Right renal cortex interstitium (tissue), 3 donors: Measurements from ENCODE around the gene HSPB1. TPM values are rescaled to one million over a fixed set of nuclear protein-coding genes. Genes with fewer than 3 reads are reported as not detected.
"Not testable (repeated sequence)": the region's sequence is repeated elsewhere in the genome, so short reads cannot be mapped to it uniquely, and the experiment has no call there.

Experiments used
- DNase-seq, 3 donors: peaks; one replicate each; pipeline ENCODE4 v3.0.0-alpha.2; 2013; ENCODE audit warnings: low read depth in 3 of 3, low spot score in 2 of 3
- polyA plus RNA-seq, 3 donors: library from polyadenylated mRNA; unstranded; fragments of 120-200 nt; gene quantifications; one replicate each; pipeline ENCODE4 v1.2.1, GENCODE V29; 2013; ENCODE audit not compliant: insufficient read length in 3 of 3

Gene HSPB1
- polyA plus RNA-seq, 3 donors = 112 to 172 (median 132) TPM

DNA sequence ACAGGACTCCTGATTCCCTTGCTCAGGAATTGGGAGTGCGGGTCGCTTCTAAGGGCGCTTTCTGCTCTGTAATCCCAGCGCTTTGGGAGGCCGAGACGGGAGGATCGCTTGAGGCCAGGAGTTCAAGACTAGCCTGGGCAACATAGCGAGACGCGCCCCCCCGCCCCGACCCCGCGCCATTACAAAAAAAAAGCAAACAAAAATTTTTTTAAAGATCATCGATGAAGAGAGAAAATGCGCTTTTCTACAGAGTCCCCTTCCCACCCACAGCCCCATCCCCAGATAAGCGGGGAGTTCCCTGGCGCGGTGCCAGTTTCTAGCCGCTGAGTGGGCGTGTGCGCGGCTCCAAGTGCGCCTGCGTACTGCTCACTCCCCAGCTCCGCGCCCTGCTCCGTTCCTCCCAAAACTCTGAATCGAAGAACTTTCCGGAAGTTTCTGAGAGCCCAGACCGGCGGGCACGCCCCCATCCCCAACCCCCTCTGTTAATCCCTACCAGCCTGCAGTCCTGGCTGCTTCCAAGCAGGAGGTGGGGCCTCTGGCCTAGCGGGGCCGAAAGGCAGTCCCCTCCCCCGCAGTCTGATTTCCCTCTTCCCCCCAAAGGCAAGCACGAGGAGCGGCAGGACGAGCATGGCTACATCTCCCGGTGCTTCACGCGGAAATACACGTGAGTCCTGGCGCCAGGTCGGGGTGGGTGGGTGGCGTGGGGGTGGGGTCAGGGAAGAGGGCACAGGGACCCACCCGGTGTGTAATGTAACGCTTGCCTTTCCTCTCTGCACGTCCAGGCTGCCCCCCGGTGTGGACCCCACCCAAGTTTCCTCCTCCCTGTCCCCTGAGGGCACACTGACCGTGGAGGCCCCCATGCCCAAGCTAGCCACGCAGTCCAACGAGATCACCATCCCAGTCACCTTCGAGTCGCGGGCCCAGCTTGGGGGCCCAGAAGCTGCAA lies 1.0 kb downstream of the HSPB1 start:
- peak in 2 of 3 donors; percentile 80 to 82 for DNase-seq

DNA sequence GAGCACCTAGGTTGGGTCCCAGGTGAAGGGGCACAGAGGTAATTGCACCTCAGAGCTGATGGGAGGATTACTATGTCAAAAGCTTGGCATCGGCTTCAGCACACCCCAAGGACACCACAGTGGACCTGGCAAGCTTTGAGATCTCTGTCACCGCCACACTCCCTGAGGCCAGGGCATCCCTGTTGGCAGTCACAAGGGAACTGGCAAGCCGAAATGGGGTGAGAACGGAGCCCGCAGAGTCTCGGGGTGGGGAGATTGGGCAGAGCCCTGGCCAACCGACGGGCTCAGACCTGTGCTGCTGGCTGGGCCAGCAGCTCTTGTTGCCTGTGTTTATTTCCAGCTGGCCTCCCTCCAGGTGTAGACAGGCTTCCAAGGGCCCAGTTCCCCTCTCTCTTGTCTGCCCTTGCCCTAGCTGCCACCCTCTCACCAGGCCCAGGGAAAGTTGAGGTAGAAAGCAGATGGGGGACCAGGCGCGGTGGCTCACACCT lies 2.5 kb downstream of the HSPB1 start:
- DNase-seq = no peak

DNA sequence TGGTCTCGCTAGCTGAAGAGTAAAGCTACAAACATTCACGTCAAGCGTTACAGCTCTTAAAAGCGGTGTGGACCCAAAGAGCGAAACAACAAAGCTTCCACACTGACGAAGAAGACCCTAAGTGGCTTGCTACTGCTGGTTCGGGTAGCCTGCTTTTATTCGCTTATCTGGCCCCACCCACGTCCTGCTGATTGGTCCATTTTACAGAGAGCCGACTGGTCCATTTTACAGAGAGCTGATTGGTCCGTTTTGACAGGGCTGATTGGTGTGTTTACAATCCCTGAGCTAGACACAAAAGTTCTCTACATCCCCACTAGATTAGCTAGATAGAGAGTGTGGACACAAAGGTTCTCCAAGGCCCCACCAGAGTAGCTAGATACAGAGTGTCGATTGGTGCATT lies 6.4 kb downstream of the HSPB1 start:
- not testable (repeated sequence) for DNase-seq

DNA sequence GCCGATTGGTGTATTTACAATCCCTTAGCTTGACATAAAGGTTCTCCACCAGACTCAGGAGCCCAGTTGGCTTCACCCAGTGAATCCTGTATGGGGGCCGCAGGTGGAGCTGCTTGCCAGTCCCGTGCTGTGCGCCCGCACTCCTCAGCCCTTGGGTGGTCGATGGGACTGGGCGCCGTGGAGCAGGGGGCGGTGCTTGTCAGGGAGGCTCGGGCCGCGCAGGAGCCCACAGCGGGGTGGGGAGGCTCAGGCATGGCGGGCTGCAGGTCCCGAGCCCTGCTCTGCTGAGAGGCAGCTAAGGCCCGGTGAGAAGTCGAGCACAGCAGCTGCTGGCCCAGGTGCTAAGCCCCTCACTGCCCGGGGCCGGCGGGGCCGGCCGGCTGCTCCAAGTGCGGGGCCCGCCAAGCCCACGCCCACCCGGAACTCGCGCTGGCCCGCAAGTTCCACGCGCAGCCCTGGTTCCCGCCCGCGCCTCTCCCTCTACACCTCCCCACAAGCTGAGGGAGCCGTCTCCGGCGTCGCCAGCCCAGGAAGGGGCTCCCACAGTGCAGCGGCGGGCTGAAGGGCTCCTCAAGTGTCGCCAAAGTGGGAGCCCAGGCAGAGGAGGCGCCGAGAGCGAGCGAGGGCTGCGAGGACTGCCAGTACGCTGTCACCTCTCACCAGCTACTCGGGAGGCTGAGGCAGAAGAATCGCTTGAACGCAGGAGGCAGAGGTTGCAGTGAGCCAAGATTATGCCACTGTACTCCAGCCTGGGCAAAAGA lies 7.0 kb downstream of the HSPB1 start:
- not testable (repeated sequence) for DNase-seq

DNA sequence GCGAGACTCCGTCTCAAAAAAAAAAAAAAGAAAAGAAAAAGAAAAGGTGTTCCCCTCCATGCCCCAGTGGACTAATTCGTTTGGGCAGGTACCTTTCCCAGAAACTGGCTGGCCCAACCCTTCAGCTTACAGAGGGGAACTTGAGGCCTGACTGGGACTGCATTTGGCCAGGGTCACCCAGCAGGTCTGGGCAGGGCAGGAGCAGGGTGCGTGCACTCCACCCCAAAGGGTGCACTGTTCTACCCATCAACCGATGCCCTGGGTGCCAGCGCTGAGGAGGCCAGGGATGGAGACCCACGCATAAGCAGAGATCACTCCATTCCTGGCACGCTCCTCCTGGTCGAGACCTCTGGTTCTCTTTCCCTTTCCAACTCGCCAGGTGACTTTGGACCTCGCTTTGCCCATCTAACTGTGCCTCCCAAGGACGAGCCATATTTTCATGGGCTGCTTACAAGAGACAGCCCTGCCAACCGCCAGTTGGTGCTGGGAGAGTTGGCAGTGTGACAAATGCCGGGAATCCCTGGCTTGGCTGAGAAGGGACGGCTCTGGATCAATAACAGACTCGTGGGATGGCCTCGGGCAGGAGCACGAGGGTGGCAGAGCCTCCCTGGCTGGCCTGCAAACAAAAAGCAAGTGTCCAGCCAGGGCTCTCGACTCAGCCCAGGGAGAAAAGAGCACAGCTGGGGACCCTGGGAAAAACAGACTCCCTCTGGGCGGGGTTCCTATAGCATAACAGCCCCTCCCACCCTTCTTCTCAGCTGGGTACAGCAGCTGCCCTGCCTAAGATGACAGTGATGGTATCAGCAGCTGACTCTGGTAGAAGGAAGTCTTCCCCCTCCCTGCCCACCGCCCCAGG lies 7.9 kb downstream of the HSPB1 start:
- no peak for DNase-seq

DNA sequence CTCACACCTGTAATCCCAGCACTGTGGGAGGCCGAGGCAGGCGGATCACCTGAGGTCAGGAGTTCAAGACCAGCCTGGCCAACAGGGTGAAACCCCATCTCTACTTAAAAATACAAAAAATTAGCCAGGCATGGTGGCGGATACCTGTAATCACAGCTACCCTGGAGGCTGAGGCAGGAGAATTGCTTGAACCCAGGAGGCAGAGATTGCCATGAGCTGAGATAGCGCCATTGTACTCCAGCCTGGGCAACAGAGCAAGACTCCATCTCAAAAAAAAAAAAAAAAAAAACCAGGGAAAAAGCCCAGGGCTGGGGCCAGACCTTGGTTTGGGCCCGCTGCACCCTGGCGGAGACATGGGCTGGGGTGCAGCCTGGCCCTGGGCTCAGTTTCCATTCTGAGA lies 9.4 kb downstream of the HSPB1 start:
- DNase-seq = not testable (repeated sequence)

DNA sequence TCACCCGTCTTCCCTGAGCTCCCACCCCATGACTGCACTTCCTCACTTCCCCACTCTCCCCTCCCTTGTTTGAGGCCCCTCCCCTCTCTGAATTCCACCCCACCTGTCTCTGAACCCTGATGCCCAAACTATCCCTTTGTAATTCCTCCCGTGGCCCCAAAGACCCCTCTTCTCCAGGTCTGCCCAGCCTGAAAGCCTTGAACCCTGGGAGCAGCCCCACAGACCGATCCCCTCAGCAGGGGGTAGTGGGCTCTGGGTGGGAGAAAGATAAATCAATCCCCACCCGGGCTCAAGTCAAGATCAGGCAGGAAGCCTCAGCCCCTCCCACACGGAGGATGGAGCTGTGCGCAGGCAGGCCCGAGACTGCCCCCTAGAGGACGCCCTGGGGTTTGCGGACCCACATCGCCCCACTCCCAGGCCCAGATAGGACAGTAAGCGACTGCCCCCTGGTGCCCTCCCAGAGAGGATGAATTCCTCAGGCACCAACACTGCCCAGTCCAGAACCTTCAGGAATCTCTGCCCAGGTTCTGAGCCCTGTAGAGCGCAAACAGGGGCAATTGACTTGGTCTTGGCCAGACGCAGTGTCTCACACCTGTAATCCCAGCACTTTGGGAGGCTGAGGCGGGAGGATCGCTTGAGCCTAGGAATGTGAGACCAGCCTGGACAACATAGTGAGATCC lies 11.7 kb downstream of the HSPB1 start:
- DNase-seq = peak; percentile 77 to 83 (median 82)

DNA sequence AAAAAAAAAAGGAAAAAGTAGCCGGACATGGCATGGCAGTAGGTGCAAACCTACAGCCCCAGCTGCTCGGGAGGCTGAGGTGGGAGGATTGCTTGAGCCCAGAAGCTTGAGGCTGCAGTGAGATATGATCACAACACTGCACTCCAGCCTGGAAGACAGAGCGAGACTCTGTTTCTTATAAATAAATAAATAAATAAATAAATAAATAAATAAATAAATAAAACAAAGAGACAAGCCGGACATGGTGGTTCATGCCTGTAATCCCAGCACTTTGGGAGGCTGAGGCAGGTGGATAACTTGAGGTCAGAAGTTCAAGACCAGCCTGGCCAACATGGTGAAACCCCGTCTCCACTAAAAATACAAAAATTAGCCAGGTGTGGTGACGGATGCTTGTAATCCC lies 12.3 kb downstream of the HSPB1 start:
- not testable (repeated sequence) for DNase-seq

DNA sequence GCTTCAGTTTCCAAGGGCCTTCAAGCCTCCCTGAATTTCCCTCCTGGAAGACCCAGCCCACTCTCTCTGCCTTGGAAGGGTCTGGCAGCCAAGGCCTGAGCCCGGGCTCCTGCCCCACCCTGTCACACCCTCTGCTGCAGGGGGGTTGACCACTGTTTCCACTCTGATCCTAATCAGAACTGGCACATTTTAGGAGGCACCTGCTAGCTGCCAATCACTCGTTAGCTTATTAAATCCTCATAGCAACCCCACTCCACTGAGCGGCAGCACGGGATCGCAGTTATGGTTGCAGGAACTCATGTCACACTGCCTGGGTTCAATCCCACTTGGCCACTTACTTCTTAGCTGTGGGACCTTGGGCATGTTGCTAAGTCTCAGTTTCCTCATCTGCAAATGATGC lies 12.9 kb downstream of the HSPB1 start:
- no peak for DNase-seq

DNA sequence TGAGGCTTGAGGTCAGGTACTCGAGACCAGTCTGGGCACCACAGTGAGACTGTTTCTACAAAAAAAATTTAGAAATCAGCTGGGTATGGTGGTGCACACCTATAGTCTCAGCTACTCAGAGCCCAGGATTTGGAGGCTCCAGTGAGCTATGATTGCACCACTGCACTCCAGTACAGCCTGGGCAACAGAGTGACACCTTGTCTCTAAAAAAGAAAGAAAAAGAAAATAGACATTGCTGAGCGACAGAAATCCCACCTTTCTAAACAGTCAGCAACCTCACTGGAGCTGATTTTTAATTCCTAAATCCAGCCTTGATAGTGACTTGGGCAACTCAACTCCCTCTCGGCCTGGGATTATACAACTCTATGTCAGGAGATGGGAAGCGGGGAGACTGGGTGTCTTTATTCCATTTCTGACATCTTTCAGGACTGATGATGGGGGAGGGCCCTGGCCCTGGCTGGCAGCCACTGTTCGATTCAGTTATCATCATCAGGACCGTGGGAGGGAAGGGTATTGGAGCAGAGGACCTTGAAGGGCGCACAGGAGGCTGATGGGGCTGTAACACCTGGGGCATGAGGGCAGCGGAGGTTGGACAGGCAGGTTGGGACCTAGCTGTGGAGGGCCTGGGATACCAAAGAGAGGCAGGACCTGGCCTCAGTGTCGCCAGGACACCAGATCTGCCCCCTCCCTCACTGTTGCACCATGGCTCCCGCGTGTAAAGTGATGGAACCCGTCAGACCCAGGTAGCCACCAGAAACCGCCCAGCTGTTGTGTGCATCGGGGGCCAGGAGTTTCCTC lies 14.7 kb downstream of the HSPB1 start:
- no peak for DNase-seq

DNA sequence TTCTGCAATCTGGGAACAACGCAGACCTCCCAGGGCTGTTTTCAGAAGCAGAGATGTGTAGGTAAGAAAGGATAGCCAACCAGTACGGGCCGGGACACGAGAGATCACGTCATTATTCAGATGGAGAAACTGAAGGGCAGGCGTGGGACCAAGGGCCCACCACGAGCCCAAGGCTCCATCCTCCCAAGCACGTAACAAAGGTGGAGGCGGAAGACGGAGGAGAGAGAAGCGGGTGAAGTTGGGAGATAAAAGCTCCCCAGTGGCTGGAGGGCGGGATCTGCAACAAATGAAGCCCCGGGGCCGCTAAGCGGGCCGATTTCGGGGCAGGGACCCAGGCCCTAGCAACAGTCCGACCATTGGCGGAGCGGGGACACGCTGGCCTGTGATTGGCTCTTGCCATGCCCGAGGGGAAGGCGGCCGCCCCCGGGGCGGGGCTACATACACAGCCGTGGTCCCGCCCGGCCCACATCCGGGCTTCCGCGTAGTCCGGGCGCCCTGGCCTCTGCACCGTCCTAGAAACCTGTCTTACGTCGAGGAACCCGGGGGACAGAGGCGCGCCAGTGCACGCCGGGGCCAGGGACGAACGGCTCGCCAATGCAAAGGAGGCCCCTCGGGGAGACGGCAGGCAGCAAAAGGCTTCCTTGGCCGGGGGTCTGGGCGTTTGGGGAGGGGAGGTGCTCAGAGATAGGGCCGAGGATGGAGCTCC lies 15.5 kb downstream of the HSPB1 start:
- DNase-seq = peak; percentile 82 to 95 (median 92)

DNA sequence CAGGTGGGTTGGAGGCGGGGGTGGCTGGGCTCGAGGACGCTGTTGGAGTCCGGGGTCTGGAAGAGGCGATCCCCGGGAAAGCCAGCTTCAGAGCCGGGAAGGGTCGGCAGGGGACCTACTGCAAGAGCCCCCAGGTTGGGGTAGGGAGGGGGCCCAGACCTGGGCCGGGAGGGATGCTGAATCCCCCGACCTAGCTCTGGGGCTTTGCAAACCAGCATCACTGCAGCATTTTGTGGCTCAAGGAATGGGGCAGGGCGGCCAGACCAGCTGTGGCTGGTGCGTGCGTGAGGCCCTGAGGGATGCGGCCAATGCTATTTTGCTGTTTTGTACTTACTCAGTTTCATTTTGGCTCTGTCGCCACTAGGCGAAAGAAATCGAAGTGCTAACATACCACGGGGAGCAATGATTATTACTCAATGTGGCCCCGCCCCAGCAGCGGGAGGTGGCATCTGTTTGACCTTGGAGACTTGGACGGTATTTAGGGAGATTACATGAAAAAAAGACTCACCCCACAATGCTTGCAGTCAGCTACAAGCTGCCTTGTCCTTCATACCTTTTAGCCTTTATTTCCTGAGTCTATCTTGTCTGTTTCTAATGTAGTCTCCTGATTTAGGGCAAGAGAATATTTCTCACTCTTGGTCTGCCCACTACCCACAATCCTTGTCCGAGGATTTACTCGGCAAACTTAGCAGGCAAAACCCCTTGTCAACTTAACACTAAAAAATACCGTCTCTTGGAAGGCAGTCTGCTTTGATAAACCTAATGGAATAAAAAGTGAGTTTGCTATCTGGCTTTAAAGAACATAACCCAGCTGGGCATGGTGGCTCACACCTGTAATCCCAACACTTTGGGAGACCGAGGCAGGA lies 16.2 kb downstream of the HSPB1 start:
- DNase-seq = no peak

DNA sequence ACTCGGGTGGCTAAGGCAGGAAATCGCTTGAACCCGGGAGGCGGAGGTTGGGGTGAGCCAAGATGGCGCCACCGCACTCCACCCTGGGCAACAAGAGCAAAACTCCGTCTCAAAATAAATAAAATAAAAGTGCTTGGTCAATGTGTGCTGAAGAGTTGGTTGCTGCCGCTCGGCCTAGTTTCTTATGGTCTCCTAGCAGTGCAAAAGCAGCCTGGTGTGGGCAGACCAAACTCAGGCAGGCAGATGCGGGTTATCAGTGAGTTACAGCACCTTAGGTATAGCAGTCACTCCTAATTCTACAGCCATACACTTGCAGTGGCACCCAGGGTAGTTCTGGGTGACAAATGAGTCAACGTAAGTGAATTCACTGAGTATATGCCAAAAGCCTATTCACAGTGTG lies 22.6 kb downstream of the HSPB1 start:
- DNase-seq = no peak

DNA sequence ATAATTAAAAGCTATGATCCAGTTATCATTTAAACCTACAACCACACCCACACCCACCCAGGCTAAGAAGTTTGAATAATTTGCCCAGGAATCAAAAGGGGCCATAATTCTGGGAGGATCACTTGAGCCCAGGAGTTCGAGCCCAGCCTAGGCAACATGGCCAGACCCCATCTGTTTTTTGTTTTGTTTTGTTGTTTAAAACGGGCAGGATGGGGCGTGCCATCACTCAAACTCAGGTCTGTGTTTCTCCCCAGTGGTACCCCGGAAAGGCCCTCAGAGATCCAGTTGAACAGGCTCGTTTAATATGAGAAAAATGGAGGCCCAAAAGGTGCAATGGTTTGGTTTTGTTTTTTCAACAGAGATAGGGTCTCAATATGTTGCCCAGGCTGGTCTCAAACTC lies 23.3 kb downstream of the HSPB1 start:
- no peak for DNase-seq

DNA sequence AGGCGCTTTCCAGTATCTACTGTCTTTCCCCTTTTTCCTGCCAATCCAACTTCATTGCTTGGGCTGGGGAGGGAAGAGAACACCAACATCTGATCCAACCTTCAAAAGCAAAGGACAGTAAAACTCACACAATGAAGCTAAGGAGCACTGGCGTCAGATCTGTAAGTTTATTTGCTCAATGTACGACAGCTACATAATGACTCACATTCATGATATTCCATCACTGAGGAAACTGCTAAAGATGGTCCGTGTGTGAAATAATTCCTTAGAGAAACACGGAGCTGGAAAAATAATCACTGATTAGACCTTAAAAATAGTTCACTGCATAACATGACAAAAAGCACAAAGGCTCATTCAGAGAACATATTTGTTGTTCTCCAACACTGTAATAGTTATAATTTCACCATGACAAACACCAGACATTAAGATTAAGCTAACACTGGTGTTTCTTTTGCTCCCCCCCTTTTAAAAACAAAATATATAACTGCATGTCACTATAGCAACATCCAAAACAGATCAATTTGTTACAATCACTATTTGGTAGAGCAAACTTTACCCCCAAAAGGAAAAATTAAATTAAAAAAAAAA lies 24.3 kb downstream of the HSPB1 start:
- DNase-seq = no peak

DNA sequence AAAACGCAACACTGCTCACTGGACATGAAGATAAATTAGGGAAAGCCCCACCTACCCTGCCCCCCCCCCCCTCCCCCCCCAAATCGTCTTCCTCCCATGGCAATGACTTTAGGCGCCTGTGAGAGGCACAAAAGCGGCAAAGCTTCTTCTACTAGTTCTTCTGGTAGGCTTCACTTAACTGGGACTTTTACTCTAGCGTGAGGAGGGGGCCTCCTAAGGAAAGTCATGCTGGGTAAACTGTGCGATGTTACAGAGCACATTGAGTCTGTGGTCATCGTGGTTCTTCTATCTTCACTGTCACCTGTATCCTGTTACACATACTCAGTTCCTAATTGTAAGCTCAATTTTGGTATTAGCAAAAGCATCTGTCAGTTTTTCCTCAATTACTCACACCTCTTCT lies 25.1 kb downstream of the HSPB1 start:
- no peak for DNase-seq

DNA sequence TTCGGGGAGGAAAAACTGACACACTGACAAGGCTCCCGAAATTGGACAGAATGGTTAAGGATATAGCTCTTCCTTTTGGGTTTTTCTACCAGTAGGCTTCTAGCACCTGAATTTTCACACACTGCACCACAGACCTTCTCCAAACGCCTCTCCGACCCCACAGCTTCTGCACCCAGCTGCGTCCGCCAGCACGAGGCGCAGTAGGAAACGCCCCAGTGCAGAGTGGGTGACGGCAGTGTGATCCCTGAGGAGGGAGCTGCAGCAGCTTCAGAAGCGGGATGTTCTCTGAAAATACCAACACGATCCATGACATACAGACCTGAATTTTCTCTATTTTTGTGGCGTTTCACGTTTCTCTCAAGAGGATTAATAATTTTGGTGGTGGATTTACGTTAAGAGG lies 25.9 kb downstream of the HSPB1 start:
- DNase-seq = no peak
